DMS114 treated with DMSO at 0.1 percent for 48 hours (cell line): ENCODE results near the gene WDR1.
"Not testable (repeated sequence)": the region's sequence is repeated elsewhere in the genome, so short reads cannot be mapped to it uniquely, and the experiment has no call there.

ENCODE experiments used
- DNase-seq: peaks from one replicate; lab custom pipeline; 2025; ENCODE audit not compliant: unreplicated experiment; lab: John Stamatoyannopoulos, UW

WDR1 gene

DNA sequence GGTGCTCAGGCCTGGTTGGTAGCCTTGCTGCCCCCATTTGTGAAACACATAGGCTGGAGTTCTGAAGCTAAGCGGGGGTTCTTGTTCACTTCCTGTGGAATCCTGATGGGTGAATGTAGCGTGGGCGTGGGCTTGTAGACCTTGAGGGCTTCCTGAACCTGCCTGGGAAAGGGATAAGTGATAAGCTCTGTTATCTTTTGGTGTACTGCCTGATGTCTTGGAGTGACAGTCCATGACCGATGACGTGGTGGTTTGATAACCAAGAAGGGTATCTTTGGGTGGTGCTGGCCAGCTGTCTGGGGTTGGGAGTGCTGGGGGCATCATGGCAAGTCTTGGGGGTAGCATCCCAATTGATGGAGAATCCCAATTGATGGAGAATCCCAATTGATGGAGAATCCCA is 17.5 kb upstream of the WDR1 start:
- DNase-seq: no peak

DNA sequence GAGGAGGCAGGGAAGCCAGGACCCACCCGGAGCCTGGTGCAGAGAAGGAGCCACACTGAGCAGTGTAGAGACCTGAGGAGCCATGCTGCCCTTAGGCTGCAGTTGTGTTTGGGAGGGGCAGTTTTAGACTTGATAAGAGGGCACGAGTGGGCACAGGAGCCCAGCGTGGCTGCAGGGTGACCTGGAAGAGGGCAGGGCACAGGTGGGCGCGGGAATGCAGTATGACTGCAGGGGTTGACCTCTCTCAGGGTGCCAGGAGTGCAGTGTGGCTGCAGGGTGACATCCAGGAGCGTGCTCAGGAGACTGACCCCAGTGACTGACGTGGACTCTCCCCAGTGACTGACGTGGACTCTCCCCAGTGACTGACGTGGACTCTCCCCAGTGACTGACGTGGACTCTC is 14.6 kb upstream of the WDR1 start:
- no peak for DNase-seq

DNA sequence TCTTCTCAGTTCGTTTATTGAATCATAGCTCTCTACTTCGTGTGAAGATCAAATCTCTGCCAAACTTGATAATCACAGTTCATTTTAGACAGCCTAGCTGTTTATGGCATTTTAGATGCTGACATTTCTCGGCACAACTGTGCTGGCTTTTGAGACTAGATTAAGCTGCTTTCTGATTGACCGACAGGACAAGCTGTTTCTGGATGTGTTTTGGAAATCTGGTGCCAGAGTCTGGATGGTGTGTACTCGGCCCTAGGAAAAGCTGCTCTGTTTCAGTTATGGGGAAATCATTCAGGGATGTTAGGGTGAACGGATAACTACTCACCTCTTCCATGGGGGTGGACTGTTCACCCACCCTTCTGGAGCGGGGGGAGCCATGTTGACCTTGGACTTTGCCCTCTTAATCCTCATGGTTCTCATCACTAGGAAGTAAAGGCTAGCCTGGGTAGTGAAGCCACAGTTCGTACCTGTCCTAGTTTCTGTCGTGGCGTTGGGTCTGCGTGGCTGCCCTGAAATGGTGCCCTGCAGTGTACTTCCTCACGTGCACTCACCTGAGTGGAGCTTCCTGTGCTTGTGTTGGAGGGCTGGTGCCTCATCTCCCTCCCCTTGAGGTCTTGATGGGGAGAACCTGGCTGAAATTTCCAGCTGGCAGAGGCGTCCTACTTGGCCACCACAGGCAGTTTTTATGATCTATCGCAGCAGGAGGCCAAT is 13.7 kb upstream of the WDR1 start:
- no peak for DNase-seq

DNA sequence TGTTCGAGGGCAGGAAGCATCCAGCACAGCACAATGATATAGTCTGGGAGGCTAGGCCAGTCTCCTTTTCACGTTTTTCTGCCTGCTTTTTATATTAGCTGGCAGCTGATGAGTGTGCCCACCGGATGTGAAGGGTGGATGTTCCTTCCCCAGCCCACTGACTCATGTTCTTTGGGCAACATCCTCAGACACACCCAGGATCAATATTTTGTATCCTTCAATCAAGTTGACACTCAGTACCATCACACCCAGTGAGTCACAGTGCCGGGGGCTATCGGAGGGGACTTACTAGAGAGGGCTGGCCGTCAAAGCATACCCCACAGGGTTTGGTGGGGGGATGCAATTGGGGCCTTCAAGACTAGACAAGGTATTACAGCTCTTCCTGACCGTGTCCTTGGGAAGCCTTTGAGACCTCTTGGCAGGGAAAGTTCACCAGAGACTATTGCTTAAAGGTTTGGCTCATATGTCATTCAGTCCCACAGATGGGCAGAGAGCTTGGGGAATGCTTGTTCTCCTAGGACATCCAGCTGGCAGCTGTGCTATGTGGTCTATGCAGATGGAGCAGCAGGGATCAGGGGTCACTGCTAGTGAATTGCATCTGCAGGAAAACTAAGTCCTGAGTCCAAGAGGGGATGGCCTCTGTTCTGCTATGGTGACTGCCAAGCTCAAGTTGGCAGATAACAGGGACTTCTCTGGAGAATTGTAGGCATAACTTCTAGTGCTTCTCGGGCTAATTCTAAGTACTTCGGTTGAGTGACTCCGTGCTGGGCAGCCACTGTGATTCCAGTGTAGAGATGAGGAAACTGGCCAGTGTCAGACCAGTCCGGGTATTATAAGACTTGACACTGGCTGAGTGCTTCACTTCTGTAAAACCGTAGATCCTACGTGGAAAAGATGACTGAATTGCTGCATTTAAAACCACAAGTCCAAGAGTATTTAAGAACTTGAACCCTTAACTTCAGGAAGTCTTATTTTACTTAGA is 12.9 kb upstream of the WDR1 start:
- no peak for DNase-seq

DNA sequence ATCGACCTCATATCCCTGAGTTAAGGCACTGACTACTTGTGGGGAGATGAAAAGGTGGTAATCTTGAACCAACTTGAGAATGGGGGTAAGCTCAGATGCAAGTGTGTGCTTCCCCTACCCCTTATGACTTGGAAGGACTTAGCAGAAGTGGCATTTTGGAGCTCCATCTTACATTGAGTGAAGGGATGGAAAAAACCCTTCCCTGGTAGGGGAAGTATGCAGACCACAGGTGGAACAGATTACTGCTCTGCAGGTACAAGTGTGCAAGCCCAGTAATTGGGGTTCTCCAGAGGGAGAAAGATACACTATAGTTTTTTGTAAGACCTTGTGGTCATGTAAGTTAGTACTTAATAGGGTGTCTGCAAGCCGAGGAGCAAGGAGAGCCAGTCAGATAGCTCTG is 12.2 kb upstream of the WDR1 start:
- no peak for DNase-seq

GRCh38 chr4:10127531-10127930 is 10.9 kb upstream of the WDR1 start:
- not testable (repeated sequence) for DNase-seq

DNA sequence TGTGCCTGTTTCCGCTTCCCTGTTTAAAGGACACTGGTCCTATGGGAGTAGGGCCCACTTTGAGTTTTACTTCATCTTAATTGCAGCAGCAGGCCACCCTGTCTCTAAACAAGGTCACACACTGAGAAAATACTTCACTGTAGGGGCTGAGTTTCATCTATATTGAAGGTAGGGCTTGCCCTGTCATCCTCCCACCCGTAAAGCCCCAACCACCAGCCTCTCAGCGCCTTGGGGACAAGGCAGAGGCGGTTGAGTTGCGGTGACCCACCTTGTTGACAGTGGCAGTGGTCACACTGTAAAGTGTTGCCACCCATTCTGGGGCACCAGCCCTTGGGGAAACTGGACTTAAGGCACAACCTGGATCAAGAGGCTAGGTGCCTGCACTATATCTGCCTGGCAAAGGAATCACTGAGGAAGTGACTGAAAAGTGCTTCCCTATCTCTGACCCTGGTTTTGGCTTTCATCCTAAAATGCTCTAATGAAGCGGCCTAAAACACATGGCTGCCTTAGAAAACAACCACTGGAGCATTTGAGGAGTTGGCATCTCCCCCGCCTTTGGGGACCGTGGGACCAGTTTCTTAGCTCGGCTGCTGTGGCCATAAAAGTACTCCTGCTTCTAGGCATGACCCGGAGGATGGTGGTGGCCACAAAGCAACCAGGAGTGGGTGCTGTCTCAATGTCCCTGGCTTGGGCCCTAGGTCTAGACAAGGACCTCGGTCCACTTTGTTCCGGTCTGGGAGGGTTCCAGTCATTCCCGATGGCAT is 7.8 kb upstream of the WDR1 start:
- DNase-seq: no peak

- no peak for DNase-seq
Measured at GRCh38 chr4:10123227-10124101, 6.9 kb upstream of the WDR1 start.

GRCh38 chr4:10122236-10122932 is 5.8 kb upstream of the WDR1 start:
- DNase-seq: no peak

DNA sequence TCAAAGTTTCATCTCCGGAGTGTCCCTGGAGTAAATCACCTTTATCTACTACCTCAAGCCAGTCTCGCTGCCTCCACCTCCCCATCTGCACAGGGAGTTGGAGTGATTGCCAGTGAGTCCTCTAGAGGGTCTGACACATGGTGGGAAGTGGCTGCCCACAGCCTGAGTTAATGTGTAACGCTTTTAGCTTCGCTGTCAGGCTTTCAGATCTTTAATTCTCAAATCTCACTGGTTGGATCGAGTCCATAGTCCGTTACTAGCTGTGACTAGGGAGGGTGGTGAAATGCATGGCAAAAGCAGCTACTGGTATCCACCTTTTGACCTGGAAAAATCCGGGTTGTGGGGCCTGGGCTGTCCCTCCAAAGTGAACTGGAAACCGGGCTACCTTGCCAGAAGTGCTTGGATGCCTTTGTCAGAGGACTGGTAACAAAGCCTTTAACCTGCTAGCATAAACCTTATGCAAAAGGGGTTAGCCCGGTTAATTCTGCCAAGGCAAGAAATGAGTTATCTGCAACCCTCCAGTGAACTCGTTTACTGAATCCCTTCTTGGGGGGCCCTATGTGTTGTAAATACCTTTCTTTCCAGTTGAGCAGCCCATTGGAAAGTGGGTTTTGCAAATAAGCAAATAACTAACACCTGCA is 5.1 kb upstream of the WDR1 start:
- DNase-seq: no peak

DNA sequence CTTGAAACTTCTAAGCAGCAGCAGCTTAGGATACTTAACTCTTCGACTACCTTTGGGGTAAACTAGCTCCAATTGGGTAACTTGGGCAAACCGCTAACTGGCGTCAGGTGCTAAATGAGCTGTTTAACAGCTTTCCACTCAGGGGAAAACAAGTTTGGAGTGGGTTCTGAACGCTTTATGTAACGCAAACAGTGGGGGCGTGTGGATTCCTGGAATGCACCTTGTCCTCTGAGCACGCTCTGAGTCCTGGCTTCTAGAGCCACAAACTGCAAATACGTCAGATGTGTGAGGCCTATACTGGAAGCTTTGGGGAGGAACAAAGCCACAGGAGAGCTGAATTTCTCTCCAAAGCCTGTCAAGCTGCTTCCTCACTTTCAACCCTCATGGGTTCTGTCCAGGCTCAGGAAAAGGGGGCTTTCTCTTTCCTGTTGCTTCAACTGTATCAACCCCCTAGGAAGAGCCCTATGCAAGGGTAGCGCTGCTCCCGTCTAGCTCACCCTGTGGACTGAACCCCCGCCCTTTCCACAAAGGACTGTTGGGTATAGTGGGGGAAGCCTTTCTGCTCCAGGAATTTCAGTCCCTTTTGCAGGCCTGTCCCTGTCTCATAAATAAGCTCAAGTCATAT is 4.5 kb upstream of the WDR1 start:
- no peak for DNase-seq

- DNase-seq: no peak
Measured at GRCh38 chr4:10119773-10120172, 3.2 kb upstream of the WDR1 start.

DNA sequence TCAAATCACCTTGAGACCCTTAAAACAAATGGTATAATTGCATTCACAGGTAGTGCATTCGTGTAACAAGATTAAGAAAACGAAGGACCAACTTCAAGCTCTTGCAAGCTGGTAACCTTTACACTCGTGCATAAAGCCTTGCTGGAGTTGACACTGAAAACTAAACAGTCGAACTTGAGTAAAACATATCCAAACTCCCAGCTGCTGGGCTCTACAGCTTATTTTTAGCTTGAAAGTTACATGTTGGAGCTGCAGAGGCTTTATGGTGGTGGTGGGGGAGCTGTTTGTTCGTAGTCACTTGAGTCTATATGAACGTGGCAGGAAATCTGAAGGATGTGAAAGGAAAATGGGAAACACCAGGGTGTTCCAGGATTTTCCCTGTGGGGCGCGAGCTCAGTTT is 2.7 kb upstream of the WDR1 start:
- no peak for DNase-seq

DNA sequence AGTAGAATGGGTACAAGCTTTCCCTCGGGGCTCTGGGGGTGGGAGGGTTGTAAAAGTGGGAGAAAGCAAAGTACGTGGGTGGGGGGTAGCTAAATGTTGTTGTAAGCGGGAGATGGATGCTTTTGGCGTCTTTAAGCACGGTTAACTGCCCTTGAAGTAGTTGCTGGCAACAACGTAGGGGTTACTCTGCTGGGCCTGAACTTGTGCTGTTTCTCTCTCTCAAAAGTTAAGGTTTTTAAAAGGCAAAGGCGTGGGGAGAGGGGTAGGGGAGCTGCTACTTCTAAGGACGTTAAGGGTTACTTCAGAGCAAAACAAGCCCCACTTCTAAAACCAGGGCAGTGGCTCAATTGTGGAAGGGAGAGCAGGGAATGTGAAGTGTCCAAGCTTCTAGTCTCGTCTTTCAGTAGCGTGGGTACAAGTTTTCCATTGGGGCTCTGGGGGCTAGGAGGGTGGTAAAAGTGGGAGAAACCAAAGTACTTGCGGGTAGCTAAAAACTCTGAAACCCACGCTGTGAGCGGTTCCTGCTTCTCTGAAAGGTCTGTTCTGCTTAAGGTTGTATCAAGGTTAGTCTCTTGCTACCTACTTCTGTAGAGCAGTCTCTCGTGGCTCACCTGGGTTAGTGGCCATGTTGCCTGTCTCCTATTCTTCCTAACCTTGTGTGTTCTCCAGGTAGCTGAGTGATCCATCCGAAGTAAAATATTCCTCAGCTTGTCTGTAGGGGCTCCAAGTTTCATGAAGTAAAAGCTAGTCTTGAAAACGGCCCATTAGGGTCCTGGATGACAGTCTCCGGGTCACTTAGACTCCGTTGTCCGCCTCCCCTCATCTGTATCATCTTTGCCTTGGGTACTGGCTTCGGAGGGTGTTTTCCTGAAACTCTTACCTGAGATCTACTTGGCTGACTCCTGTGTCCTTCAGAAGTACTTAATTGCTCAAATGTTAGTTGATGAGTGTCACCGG is 1.7 kb upstream of the WDR1 start:
- DNase-seq: no peak

DNA sequence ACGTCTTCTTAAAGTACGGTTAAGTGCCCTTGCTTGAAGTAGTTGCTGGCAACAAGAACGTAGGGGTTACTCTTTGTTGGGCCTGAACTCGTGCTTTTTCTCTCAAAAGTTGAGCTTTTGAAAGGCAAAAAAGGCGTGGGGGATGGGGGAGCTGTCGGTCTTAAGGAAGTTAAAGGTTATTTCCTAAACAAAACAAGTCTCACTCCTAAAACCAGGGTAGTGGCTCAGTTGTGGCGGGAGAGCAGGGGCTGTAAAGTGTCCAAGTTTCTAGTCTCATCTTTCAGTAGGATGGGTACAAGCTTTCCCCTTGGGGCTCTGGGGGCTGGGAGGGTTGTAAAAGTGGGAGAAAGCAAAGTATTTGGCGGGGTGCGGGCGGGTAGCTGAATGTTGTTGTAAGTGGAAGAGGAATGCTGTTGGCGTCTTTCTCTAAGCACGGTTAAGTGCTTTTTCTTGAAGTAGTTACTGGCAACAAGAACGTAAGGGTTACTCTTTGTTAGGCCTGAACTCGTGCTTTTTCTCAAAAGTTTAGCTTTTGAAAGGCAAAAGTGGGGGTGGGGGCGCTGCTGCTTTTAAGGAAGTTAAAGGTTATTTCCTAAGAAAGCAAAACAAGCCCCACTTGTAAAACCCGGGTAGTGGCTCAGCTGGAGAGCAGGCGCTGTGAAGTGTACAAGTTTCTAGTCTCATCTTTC is 904 bp upstream of the WDR1 start:
- no peak for DNase-seq

DNA sequence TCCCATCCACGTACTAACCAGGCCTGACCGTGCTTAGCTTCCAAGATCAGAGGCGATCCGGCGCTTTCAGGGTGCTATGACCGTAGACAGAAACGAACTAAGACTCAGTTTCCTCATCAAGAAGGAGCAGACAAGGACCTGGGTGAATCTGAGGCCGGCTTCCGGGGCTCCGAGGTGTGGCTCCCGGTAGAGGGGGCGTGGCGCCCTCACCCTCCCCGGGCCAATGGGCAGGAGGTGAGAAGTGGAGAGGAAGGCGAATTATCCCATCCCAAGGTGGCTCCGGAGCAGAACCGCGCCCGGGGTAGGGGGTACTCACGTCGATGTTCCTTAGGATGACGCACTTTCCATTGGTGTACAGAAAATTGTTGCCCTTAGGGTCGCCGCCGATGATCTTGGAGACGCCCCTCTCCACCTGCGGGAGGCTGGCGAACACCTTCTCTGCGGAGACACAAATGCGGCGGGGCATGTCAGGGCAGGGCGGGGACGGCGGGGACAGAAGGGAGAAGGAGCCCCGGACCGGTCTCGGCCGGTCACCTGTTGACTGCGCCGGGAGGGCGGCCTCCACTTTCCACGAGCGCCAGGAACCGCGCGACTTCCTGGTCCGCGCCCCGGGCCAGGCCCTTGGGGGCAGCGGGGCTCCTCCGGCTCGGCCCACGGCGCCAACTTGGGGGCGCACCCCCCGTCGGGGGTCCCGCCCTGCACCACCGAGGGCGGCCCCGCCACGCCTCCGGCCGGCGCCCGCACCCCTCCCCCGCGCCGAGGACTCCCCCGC is 616 bp downstream of the WDR1 start:
- DNase-seq: no peak
